OCI-M2 (cell line): ENCODE measurements around the gene CORO6.

ENCODE experiments used
- DNase-seq: peaks from one replicate; lab custom pipeline; 2025; ENCODE audit not compliant: unreplicated experiment; lab: John Stamatoyannopoulos, UW

Gene CORO6

GRCh38 chr17:29567304-29567553 lies 55.5 kb downstream of the CORO6 start:
- DNase-seq: no peak

GRCh38 chr17:29566473-29567303 lies 56.0 kb downstream of the CORO6 start, which contains the start of gene ABHD15:
Gene ABHD15, minus strand, starts transcription at chr17:29567037. Its CDS starts 71 bp downstream, at chr17:29566966.
- DNase-seq: no peak

- DNase-seq: no peak
Measured at GRCh38 chr17:29565643-29566472, 56.9 kb downstream of the CORO6 start.
